ENCODE measurements around the gene ABCB6.

ABCB6 gene

GRCh38 chr2:219230059-219230540 lies 11.3 kb upstream of the ABCB6 start:
- no peaks in the 10 kb centered on the region for H3K27me3 ChIP-seq (replicated peaks in 2 of 5; ENCODE audit: control insufficient read depth in 4 of 5, insufficient read depth in 5 of 5, low read length in 4 of 5)
- ChIA-PET CTCF (interaction anchor here (0.8 to 5.2 kb wide), 12 partner anchors 9 to 66 kb away, joined by 3 to 41 read pairs (median 4); partner anchors contain the start of genes DNAJB2, GLB1L, STK16 and TUBA4A), POLR2A (interaction anchor here (1.0 to 2.0 kb wide), 6 partner anchors 11 to 65 kb away, joined by 3 to 12 read pairs (median 4); partner anchors contain the start of genes ABCB6, DNAJB2, GLB1L and STK16)
- peaks cover 9 to 38% (median 35%) of the 10 kb centered on the region in 4 experiments for H3K4me1 ChIP-seq (ENCODE audit: control extremely low read depth in 1 of 4, control insufficient read depth in 4 of 4, insufficient read depth in 4 of 4, low read length in 3 of 4)
- H3K9me3 ChIP-seq (ENCODE audit: control extremely low read depth in 1 of 5, control insufficient read depth in 4 of 5, insufficient read depth in 2 of 5, low read depth in 1 of 5, low read length in 4 of 5): no peaks in the 10 kb centered on the region
- 0% methylated on average over 21 of the region's 24 CpGs for WGBS (ENCODE audit: insufficient coverage)
- peak in 1 of 3 donors; percentile 39 for DNase-seq
- H3K27ac ChIP-seq (ENCODE audit: insufficient read depth in 1 of 2, low read depth in 1 of 2, low read length in 2 of 2, poor library complexity in 1 of 2, severe bottlenecking in 2 of 2): peak overlapping the region; percentile 85 to 90
- H3K36me3 ChIP-seq (ENCODE audit: control insufficient read depth in 4 of 4, insufficient read depth in 4 of 4, low read length in 3 of 4): peaks cover 19 to 52% (median 30%) of the 10 kb centered on the region in 4 experiments
- H3K4me3 ChIP-seq (ENCODE audit: control insufficient read depth in 1 of 7, extremely low read depth in 1 of 7, insufficient read depth in 4 of 7, low read depth in 2 of 7, low read length in 6 of 7): peak overlapping the region; percentile 60 to 98 (median 91)

- Histone ChIP-seq H3K27ac (ENCODE audit: insufficient read depth in 1 of 2, low read depth in 1 of 2, low read length in 2 of 2, poor library complexity in 1 of 2, severe bottlenecking in 2 of 2) (peak within 1 kb of the TSS; percentile 85 to 90), H3K36me3 (ENCODE audit: control insufficient read depth in 4 of 4, insufficient read depth in 4 of 4, low read length in 3 of 4) (peaks cover 20 to 52% (median 30%) of the 10 kb centered on the region in 4 experiments), H3K4me1 (ENCODE audit: control extremely low read depth in 1 of 4, control insufficient read depth in 4 of 4, insufficient read depth in 4 of 4, low read length in 3 of 4) (peaks cover 10 to 41% (median 36%) of the 10 kb centered on the region in 4 experiments), H3K4me3 (ENCODE audit: control insufficient read depth in 1 of 7, extremely low read depth in 1 of 7, insufficient read depth in 4 of 7, low read depth in 2 of 7, low read length in 6 of 7) (peak within 1 kb of the TSS; percentile 60 to 98 (median 91)), H3K27me3 (replicated peaks in 2 of 5; ENCODE audit: control insufficient read depth in 4 of 5, insufficient read depth in 5 of 5, low read length in 4 of 5) (no peaks in the 10 kb centered on the region), H3K9me3 (ENCODE audit: control extremely low read depth in 1 of 5, control insufficient read depth in 4 of 5, insufficient read depth in 2 of 5, low read depth in 1 of 5, low read length in 4 of 5) (no peaks in the 10 kb centered on the region)
- CTCF ChIA-PET: interaction anchor here (0.9 to 5.2 kb wide), 11 partner anchors 10 to 66 kb away, joined by 3 to 41 read pairs (median 5); partner anchors contain the start of genes DNAJB2, GLB1L, STK16 and TUBA4A
- POLR2A ChIA-PET: interaction anchor here (0.7 to 2.0 kb wide), 9 partner anchors 11 to 65 kb away, joined by 3 to 12 read pairs (median 4); partner anchors contain the start of genes ABCB6, DNAJB2, GLB1L and STK16
- DNase-seq: peak; percentile 97 to 99 (median 99)
- WGBS (ENCODE audit: insufficient coverage): under 1% methylated on average over 68 of the region's 80 CpGs
Observed at GRCh38 chr2:219229305-219230058, 10.7 kb upstream of the ABCB6 start, which contains the start of the genes ANKZF1 and ATG9A. ANKZF1 (plus strand) TSS chr2:219229806; CDS start chr2:219230258, 452 bp downstream. ATG9A (minus strand) TSS chr2:219229636; CDS start chr2:219228024, 1,612 bp downstream.

- CTCF ChIA-PET: interaction anchor here (1.1 to 5.2 kb wide), 10 partner anchors 9 to 67 kb away, joined by 3 to 41 read pairs (median 6); partner anchors contain the start of genes GLB1L, STK16, TUBA4A and TUBA4B
Observed at GRCh38 chr2:219228911-219229304, 10.2 kb upstream of the ABCB6 start.

DNA sequence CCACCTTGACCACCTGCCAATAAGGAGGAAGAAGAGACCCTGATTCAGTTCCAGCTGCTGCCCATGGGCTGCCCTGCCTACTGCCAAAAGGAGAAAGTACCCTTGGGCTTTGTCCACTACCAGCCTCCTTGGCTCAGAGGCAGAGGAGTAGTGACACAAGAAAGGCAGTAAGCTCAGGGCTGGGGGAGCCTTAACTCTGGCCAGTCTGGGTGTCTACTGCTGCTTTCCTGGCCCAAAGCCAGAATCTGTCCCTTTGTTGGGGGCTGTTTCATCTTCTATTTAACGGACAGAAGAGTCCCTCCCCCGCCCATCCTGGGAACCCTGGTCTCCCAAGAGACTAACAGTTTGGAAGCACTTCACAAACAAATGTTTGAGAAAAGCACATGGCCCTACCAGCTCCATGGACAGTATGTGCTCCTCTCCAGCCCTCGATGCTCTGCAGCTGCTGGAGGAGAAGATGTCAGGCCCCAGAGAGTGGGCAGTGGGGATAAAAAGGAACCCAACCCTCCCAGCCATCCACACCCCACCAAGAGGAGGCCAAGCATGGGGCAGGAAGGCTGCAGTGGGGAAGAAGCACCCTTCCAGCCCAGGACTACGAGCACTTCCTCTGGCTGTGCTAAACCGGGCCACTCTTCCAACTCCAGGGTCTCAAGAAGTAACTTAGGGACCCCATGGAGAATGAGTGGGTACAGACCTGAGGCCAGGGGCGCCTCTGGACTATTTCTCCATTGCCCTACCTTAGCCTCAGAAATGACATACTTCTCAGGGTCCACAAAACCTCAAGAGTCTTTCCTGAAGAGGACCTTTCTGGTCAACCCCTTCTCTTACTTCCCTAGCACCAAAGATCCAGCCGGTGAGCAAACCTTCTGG lies 9.5 kb upstream of the ABCB6 start:
- H3K9me3 ChIP-seq (ENCODE audit: control extremely low read depth in 1 of 5, control insufficient read depth in 4 of 5, insufficient read depth in 2 of 5, low read depth in 1 of 5, low read length in 4 of 5): no peaks in the 10 kb centered on the region
- peaks cover 10 to 41% (median 36%) of the 10 kb centered on the region in 4 experiments for H3K4me1 ChIP-seq (ENCODE audit: control extremely low read depth in 1 of 4, control insufficient read depth in 4 of 4, insufficient read depth in 4 of 4, low read length in 3 of 4)
- H3K27me3 ChIP-seq (replicated peaks in 2 of 5; ENCODE audit: control insufficient read depth in 4 of 5, insufficient read depth in 5 of 5, low read length in 4 of 5): no peaks in the 10 kb centered on the region
- CTCF ChIA-PET: interaction anchor here (1.5 to 5.2 kb wide), 5 partner anchors 13 to 198 kb away, joined by 3 to 41 read pairs (median 15); partner anchors contain the start of genes GLB1L, STK16, TUBA4A and TUBA4B
- WGBS (ENCODE audit: insufficient coverage): 35% methylated on average over 6 of the region's 7 CpGs
- POLR2A ChIA-PET: interaction anchor here (0.6 to 2.0 kb wide), 5 partner anchors 9 to 415 kb away, joined by 3 to 12 read pairs (median 4); partner anchors contain the start of genes ABCB6, GLB1L, STK16 and TUBA4A
- H3K4me3 ChIP-seq (ENCODE audit: control insufficient read depth in 1 of 7, extremely low read depth in 1 of 7, insufficient read depth in 4 of 7, low read depth in 2 of 7, low read length in 6 of 7): peak overlapping the region; percentile 60 to 98 (median 91)
- peak overlapping the region; percentile 85 to 90 for H3K27ac ChIP-seq (ENCODE audit: insufficient read depth in 1 of 2, low read depth in 1 of 2, low read length in 2 of 2, poor library complexity in 1 of 2, severe bottlenecking in 2 of 2)
- peaks cover 21 to 52% (median 31%) of the 10 kb centered on the region in 4 experiments for H3K36me3 ChIP-seq (ENCODE audit: control insufficient read depth in 4 of 4, insufficient read depth in 4 of 4, low read length in 3 of 4)
- DNase-seq: no peak

More at GRCh38 chr2:219228911-219229304, 10.2 kb upstream of the ABCB6 start:
- Histone ChIP-seq H3K4me1 (ENCODE audit: control extremely low read depth in 1 of 4, control insufficient read depth in 4 of 4, insufficient read depth in 4 of 4, low read length in 3 of 4) (peaks cover 10 to 41% (median 36%) of the 10 kb centered on the region in 4 experiments), H3K27ac (ENCODE audit: insufficient read depth in 1 of 2, low read depth in 1 of 2, low read length in 2 of 2, poor library complexity in 1 of 2, severe bottlenecking in 2 of 2) (peak overlapping the region; percentile 85 to 90), H3K9me3 (ENCODE audit: control extremely low read depth in 1 of 5, control insufficient read depth in 4 of 5, insufficient read depth in 2 of 5, low read depth in 1 of 5, low read length in 4 of 5) (no peaks in the 10 kb centered on the region), H3K27me3 (replicated peaks in 2 of 5; ENCODE audit: control insufficient read depth in 4 of 5, insufficient read depth in 5 of 5, low read length in 4 of 5) (no peaks in the 10 kb centered on the region), H3K36me3 (ENCODE audit: control insufficient read depth in 4 of 4, insufficient read depth in 4 of 4, low read length in 3 of 4) (peaks cover 20 to 52% (median 31%) of the 10 kb centered on the region in 4 experiments), H3K4me3 (ENCODE audit: control insufficient read depth in 1 of 7, extremely low read depth in 1 of 7, insufficient read depth in 4 of 7, low read depth in 2 of 7, low read length in 6 of 7) (peak overlapping the region; percentile 60 to 98 (median 91))
- POLR2A ChIA-PET: interaction anchor here (0.7 to 2.0 kb wide), 5 partner anchors 10 to 26 kb away, joined by 3 to 12 read pairs (median 4); partner anchors contain the start of genes ABCB6, GLB1L, STK16 and TUBA4A
- no peak for DNase-seq
- WGBS (ENCODE audit: insufficient coverage): 1% methylated on average over 16 of the region's 19 CpGs

- peaks cover 7 to 33% (median 29%) of the 10 kb centered on the region in 4 experiments for H3K4me1 ChIP-seq (ENCODE audit: control extremely low read depth in 1 of 4, control insufficient read depth in 4 of 4, insufficient read depth in 4 of 4, low read length in 3 of 4)
- POLR2A ChIA-PET: no interaction called here
Observed at GRCh38 chr2:219225350-219225749, 6.6 kb upstream of the ABCB6 start.

More at GRCh38 chr2:219225350-219225749, 6.6 kb upstream of the ABCB6 start:
- no peak overlapping the region for H3K4me3 ChIP-seq (ENCODE audit: control insufficient read depth in 1 of 7, extremely low read depth in 1 of 7, insufficient read depth in 4 of 7, low read depth in 2 of 7, low read length in 6 of 7)
- 37% methylated on average over 3 of the region's 3 CpGs for WGBS (ENCODE audit: insufficient coverage)
- H3K36me3 ChIP-seq (ENCODE audit: control insufficient read depth in 4 of 4, insufficient read depth in 4 of 4, low read length in 3 of 4): peaks cover 20 to 64% (median 43%) of the 10 kb centered on the region in 4 experiments
- H3K27me3 ChIP-seq (replicated peaks in 2 of 5; ENCODE audit: control insufficient read depth in 4 of 5, insufficient read depth in 5 of 5, low read length in 4 of 5): no peaks in the 10 kb centered on the region
- CTCF ChIA-PET: interaction anchor here (1.3 kb wide), 1 partner anchor 68 kb away, joined by 3 read pairs; no protein-coding TSS in a partner anchor
- H3K9me3 ChIP-seq (ENCODE audit: control extremely low read depth in 1 of 5, control insufficient read depth in 4 of 5, insufficient read depth in 2 of 5, low read depth in 1 of 5, low read length in 4 of 5): no peaks in the 10 kb centered on the region
- no peak overlapping the region for H3K27ac ChIP-seq (ENCODE audit: insufficient read depth in 1 of 2, low read depth in 1 of 2, low read length in 2 of 2, poor library complexity in 1 of 2, severe bottlenecking in 2 of 2)
- peak in 1 of 3 donors; percentile 26 for DNase-seq

Measured in common myeloid progenitor, CD34-positive (primary cell).